PFSK-1 (cell line): ENCODE data around the gene RNF207.

ENCODE experiments used
- POLR2AphosphoS5 ChIP-seq: IDR thresholded peaks from 2 replicates; pipeline ENCODE4 v1.6.1; 2012; ENCODE audit warnings: low read depth, mild to moderate bottlenecking, control low read depth, low read length, moderate library complexity
- REST ChIP-seq, 2 experiments: IDR thresholded peaks; 2 replicates each; pipeline versions ENCODE4 v1.6.1 to v1.8.0; 2011 to 2012; ENCODE audit warnings: low read depth in 2 of 2, low read length in 2 of 2, control low read depth in 1 of 2, inconsistent platforms in 1 of 2, mild to moderate bottlenecking in 1 of 2, moderate library complexity in 1 of 2; ENCODE audit not compliant: insufficient read depth in 1 of 2
- SIN3A ChIP-seq: IDR thresholded peaks from 2 replicates; pipeline ENCODE4 v1.6.1; 2012; ENCODE audit warnings: mild to moderate bottlenecking, low read length, moderate library complexity, borderline replicate concordance; ENCODE audit not compliant: insufficient read depth

- TF ChIP-seq POLR2AphosphoS5 (no peak), SIN3A (no peak), REST (IDR thresholded peaks at IDR 0.05; ENCODE audit: insufficient read depth in 1 of 2, low read depth in 2 of 2, low read length in 2 of 2) (no peak)
Observed at GRCh38 chr1:6167391-6168303, 38.3 kb upstream of the RNF207 start.
